Prostate gland (tissue), 2 donors: Measurements from ENCODE around the gene ARMH1.

Experiments used
- CTCF ChIP-seq, 4 experiments: fragments of 200-600 bp in 2 of 4; fragments of 450-650 bp in 2 of 4; sonication (generic) in 2 of 4; IDR thresholded peaks; 1 replicate in 3 of 4; 2 replicates in 1 of 4; pipeline ENCODE4 v1.5.1; 2016 to 2019; ENCODE audit warnings: antibody characterized with exemption in 4 of 4, mild to moderate bottlenecking in 2 of 4, moderate library complexity in 2 of 4
- POLR2A ChIP-seq: fragments of 450-650 bp; IDR thresholded peaks from one replicate; pipeline ENCODE4 v1.6.1; 2016; ENCODE audit warnings: antibody characterized with exemption, mild to moderate bottlenecking

GRCh38 chr1:44688760-44689446 is 14.4 kb downstream of the ARMH1 start:
- no peak for TF ChIP-seq CTCF (IDR thresholded peaks at IDR 0.05)
- no peak for TF ChIP-seq POLR2A
